Omental fat pad (tissue), 4 donors: Measurements from ENCODE around the gene CYSRT1. TPM values are rescaled to one million over a fixed set of nuclear protein-coding genes. Genes with fewer than 3 reads are reported as not detected.
A peak's percentile ranks its signal among the peaks of the same experiment; 100 is the strongest.

ENCODE experiments used
- ATAC-seq: fragments of 150-250 bp; one replicate; pipeline ENCODE4 v1.9.1; 2016; ENCODE audit warnings: mild to moderate bottlenecking, moderate library complexity; ENCODE audit not compliant: low FRiP score
- DNase-seq: peaks from one replicate; pipeline ENCODE4 v3.0.0-alpha.2; 2019; ENCODE audit warnings: low spot score
- total RNA-seq, 4 donors: library from RNA; depleted of rRNA; stranded (reverse); fragments of >200 nt; gene quantifications; one replicate each; pipeline ENCODE4 v1.1.0, GENCODE V29; 2016
- TF ChIP-seq, protein P1 (sequence below), 3 donors: fragments of 450-650 bp; IDR thresholded peaks; one replicate each; pipeline ENCODE4 v1.5.1; 2016 to 2017; ENCODE audit warnings: antibody characterized with exemption in 3 of 3, mild to moderate bottlenecking in 3 of 3, moderate library complexity in 2 of 3

Gene CYSRT1
- total RNA-seq, 4 donors from 2014 or later, result 0.36 to 0.65 (median 0.38) TPM; not detected in 1

DNA sequence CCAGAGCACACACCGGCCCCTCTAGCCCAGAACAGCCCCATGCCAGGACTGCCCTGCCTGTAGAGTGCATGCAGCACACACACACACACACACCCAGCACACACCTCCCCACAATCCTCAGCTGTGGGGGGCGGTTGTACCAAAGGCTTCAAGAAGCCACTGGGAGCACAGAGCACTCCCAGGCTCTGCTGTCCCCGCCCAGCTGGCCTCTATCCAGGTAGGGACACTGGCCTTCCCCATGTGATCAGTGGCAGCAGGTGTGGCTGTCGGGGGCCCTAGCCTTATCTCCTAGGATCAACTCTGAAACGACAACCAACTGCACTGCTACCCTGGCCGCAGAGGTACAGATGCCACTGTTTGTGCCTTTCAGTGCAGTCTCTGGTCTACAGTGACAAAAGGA lies 38.6 kb upstream of the CYSRT1 start:
- ATAC-seq (no peak), DNase-seq (no peak)
- TF ChIP-seq, protein P1, sequence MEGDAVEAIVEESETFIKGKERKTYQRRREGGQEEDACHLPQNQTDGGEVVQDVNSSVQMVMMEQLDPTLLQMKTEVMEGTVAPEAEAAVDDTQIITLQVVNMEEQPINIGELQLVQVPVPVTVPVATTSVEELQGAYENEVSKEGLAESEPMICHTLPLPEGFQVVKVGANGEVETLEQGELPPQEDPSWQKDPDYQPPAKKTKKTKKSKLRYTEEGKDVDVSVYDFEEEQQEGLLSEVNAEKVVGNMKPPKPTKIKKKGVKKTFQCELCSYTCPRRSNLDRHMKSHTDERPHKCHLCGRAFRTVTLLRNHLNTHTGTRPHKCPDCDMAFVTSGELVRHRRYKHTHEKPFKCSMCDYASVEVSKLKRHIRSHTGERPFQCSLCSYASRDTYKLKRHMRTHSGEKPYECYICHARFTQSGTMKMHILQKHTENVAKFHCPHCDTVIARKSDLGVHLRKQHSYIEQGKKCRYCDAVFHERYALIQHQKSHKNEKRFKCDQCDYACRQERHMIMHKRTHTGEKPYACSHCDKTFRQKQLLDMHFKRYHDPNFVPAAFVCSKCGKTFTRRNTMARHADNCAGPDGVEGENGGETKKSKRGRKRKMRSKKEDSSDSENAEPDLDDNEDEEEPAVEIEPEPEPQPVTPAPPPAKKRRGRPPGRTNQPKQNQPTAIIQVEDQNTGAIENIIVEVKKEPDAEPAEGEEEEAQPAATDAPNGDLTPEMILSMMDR (IDR thresholded peaks at IDR 0.05), result no peak

DNA sequence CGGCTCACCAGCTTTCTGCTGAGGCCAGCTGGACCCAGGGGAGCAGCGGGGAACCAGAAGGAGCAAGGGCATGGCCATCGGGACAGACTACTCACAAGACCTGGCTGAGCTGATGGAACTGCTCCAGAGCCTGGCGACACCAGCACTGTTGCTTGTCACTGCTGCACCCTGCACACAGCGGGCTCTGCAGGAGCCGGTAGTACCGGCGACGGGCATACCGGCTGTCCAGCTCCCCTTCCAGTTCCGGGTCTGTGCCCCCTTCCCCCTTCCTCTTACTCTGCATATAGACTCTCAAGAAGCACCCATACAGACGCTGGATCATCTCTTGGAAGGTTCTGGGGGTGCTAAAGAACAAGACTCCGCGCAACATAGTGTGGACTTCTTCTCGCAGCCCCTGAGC lies 37.6 kb upstream of the CYSRT1 start:
- no peak for ATAC-seq

DNA sequence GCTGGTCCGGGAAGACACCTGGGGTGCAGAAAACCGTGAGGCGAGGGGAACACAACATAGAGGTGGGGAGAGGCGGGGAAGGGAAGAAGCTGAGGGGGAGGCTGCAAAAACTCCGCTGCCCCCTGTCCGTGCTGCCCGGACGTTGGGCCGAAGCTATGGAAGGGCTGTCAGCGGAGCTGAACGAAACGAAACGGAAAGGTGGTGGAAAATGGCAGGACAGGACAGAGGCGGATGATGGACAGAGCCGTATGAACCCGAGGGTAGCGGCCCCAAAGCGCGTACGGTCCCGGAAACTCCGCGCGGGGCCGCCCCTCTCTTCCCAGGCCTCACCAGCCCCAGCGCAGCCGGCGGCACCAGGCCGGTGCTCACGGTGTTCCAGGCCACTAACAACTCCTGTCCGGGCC lies 36.9 kb upstream of the CYSRT1 start:
- TF ChIP-seq, protein P1 (IDR thresholded peaks at IDR 0.05), result no peak
- peak; percentile 2 for ATAC-seq
- DNase-seq, result no peak

More for the DNA sequence above, 37.6 kb upstream of the CYSRT1 start:
- no peak for DNase-seq
- TF ChIP-seq, protein P1 (IDR thresholded peaks at IDR 0.05), result no peak

DNA sequence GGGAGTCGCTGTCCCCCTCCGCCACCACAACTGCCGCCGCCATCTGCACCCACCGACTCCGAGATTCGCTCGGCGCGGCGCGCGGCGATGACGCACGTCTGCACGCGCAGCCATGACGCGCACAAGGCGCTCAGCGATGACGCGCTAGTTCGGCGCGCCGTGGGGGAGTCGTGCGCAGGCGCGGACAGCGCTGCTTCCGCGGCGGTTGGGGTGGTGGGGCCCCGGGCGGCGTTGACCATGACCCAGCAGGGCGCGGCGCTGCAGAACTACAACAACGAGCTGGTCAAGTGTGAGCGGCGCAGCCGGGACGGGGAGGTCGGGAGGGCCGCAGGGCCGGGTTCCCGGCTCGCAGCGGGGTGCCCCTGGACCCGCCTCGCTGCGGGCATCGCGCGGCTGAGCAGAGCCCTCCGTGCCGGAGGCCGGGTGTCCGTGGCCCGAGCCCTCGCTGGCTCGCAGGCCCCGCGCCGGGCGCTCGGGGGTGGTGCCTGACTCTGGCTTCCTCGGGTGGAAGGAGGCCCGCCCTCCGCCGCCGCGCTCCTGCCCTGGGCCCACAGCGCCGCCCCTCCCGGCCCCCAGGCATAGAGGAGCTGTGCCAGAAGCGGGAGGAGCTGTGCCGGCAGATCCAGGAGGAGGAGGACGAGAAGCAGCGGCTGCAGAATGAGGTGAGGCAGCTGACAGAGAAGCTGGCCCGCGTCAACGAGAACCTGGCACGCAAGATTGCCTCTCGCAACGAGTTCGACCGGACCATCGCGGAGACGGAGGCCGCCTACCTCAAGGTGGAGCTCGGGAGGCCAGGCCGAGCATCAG lies 36.3 kb upstream of the CYSRT1 start, which contains the start of the genes ANAPC2 and SSNA1:
Gene ANAPC2 (minus strand): TSS at position 71 of the 807 bp plus-strand sequence. CDS start 28 bp downstream, at position 43.
Gene SSNA1 (plus strand): TSS at position 187 of the 807 bp plus-strand sequence. CDS start 51 bp downstream, at position 238.
- TF ChIP-seq, protein P1 (IDR thresholded peaks at IDR 0.05), result no peak
- DNase-seq (peak; percentile 81), ATAC-seq (peak; percentile 93)

DNA sequence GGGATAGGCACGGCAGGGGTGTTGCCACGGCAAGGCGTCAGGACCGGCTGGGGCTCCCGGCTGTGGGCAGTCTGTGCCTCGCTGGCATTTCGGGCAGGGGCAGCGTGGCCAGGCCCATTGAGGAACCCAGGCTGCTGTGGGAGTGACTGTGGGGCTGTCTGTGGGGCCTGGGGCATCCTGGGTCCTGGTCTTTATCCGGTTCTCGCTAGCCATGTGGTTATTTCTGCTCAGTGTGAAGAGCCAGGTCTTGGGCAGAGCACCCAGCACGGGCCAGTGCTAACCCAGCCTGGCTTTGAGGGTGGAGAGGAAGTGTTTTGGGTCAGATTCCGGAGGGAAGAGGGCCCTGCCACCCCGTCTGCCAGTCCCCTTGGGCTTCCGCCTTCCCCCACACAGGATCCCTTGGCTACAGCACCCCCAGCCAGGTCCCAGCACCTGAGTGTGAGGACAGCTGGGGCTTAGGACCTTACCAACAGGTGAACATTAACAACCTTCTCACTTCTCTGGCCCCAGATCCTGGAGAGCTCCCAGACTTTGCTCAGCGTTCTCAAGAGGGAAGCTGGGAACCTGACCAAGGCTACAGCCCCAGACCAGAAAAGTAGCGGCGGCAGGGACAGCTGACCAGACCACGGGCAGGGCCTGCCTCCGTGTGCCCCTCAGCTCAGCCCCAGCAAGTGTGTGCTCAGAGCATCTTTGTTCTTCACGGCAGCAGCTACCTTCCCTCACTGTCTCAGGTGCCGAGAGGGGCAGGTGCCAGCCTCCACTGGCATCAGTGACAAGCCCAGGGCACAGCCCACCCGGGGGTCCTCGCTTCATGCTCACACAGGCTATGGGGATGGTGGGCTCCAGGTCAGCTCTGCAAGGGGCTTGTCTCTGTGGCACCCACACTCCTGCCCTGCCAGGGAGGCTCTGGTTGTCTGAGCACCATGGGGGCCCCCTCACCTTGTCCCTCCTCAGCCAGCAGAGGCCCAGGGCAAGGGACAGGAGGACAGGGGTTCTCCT lies 35.4 kb upstream of the CYSRT1 start:
- no peak for ATAC-seq
- no peak for DNase-seq
- TF ChIP-seq, protein P1 (IDR thresholded peaks at IDR 0.05), result no peak

DNA sequence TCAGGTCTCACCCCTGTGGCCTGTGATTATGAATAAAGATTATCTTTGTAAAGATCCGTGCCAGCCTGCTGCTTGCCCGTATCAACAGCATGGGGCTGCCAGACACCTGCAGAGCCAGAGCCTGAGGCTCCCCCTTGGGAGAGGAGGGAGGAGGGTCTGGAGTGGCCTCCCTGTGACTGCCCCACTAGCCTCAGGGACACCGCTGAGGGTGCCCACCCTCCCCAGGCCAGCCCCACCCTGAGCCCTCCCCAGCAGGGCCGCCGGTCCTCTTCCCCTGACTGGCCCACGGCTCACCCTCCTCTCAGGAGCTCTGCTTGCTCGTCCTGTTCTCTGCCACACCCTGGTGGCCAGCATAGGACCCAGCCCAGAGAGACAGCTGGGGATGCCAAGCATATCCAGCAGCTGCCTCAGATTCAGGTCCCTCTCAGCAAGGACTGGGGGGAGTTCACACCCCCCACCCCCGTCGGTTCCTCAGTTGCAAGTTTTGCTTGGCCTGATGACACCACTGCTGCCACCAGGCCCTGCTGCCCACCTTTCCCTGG lies 34.6 kb upstream of the CYSRT1 start:
- no peak for ATAC-seq
- TF ChIP-seq, protein P1 (IDR thresholded peaks at IDR 0.05), result no peak
- no peak for DNase-seq
